H9 (cell line): ENCODE data around the gene OR11H6. TPM values are rescaled to one million over a fixed set of nuclear protein-coding genes. Genes with fewer than 3 reads are reported as not detected.

Experiments used
- DNase-seq: peaks from one replicate; pipeline ENCODE4 v3.0.0-alpha.2; 2017
- H2AFZ ChIP-seq: one replicate; pipeline ENCODE4 v1.6.1; 2013; ENCODE audit warnings: mild to moderate bottlenecking, low read length, control low read depth, moderate library complexity
- H2AK5ac ChIP-seq: 2 replicates; pipeline ENCODE4 v1.6.1; 2013; ENCODE audit warnings: low read length, control low read depth, mixed read lengths; ENCODE audit not compliant: insufficient read length
- H2BK120ac ChIP-seq: one replicate; pipeline ENCODE4 v1.6.1; 2013; ENCODE audit warnings: low read depth, mild to moderate bottlenecking, low read length, control low read depth, inconsistent platforms; ENCODE audit not compliant: poor library complexity, severe bottlenecking
- H2BK12ac ChIP-seq: 2 replicates; pipeline ENCODE4 v1.6.1; 2013; ENCODE audit warnings: low read length, control low read depth, mixed read lengths, low read depth; ENCODE audit not compliant: insufficient read length
- H2BK15ac ChIP-seq: 2 replicates; pipeline ENCODE4 v1.6.1; 2013; ENCODE audit warnings: low read depth, low read length, control low read depth
- H2BK20ac ChIP-seq: one replicate; pipeline ENCODE4 v1.6.1; 2013; ENCODE audit warnings: low read depth, mild to moderate bottlenecking, low read length, control low read depth, inconsistent platforms; ENCODE audit not compliant: poor library complexity, severe bottlenecking
- H2BK5ac ChIP-seq: 2 replicates; pipeline ENCODE4 v1.6.1; 2013; ENCODE audit warnings: low read length, control low read depth, mixed read lengths; ENCODE audit not compliant: insufficient read length
- H3K14ac ChIP-seq: 2 replicates; pipeline ENCODE4 v1.6.1; 2013; ENCODE audit warnings: low read length, control low read depth; ENCODE audit not compliant: insufficient read depth
- H3K18ac ChIP-seq: 2 replicates; pipeline ENCODE4 v1.6.1; 2013; ENCODE audit warnings: low read depth, mild to moderate bottlenecking, mixed read lengths, low read length, control low read depth; ENCODE audit not compliant: insufficient read length
- H3K23ac ChIP-seq: 2 replicates; pipeline ENCODE4 v1.6.1; 2013; ENCODE audit warnings: low read length, control low read depth, mixed read lengths, low read depth; ENCODE audit not compliant: insufficient read length
- H3K23me2 ChIP-seq: 2 replicates; pipeline ENCODE4 v1.6.1; 2013; ENCODE audit warnings: low read depth, mild to moderate bottlenecking, mixed read lengths, low read length, control low read depth; ENCODE audit not compliant: insufficient read length, poor library complexity, severe bottlenecking
- H3K27ac ChIP-seq: 2 replicates; pipeline ENCODE4 v1.5.1; 2013; ENCODE audit warnings: low read length, control low read depth, mixed read lengths, low read depth; ENCODE audit not compliant: insufficient read length
- H3K27me3 ChIP-seq: 2 replicates; pipeline ENCODE4 v1.6.1; 2013; ENCODE audit warnings: low read length, control low read depth, inconsistent platforms; ENCODE audit not compliant: insufficient read depth
- H3K4ac ChIP-seq: 2 replicates; pipeline ENCODE4 v1.6.1; 2013; ENCODE audit warnings: low read depth, mild to moderate bottlenecking, control low read depth, inconsistent platforms, low read length, moderate library complexity
- H3K4me1 ChIP-seq: 2 replicates; pipeline ENCODE4 v1.6.1; 2013; ENCODE audit warnings: low read length, control low read depth, inconsistent platforms; ENCODE audit not compliant: insufficient read depth
- H3K4me2 ChIP-seq: 2 replicates; pipeline ENCODE4 v1.6.1; 2013; ENCODE audit warnings: low read length, control low read depth, mixed read lengths; ENCODE audit not compliant: insufficient read length, insufficient read depth
- H3K56ac ChIP-seq: 2 replicates; pipeline ENCODE4 v1.6.1; 2013; ENCODE audit warnings: low read depth, mild to moderate bottlenecking, mixed read lengths, low read length, control low read depth; ENCODE audit not compliant: insufficient read length
- H3K79me1 ChIP-seq: 2 replicates; pipeline ENCODE4 v1.6.1; 2013; ENCODE audit warnings: low read depth, mild to moderate bottlenecking, moderate library complexity, low read length, control low read depth, inconsistent platforms; ENCODE audit not compliant: insufficient read depth, poor library complexity, severe bottlenecking
- H3K79me2 ChIP-seq: 2 replicates; pipeline ENCODE4 v1.6.1; 2013; ENCODE audit warnings: low read length, control low read depth, inconsistent platforms; ENCODE audit not compliant: insufficient read depth
- H3K9ac ChIP-seq: 2 replicates; pipeline ENCODE4 v1.6.1; 2013; ENCODE audit warnings: low read length, control low read depth, mixed read lengths; ENCODE audit not compliant: insufficient read length; ENCODE audit errors: extremely low read depth
- H3K9me3 ChIP-seq: one replicate; pipeline ENCODE4 v1.6.1; 2013; ENCODE audit warnings: low read depth, low read length, inconsistent platforms; ENCODE audit not compliant: control insufficient read depth
- H3T11ph ChIP-seq: one replicate; pipeline ENCODE4 v1.6.1; 2013; ENCODE audit warnings: mild to moderate bottlenecking, low read length, control low read depth, inconsistent platforms
- H4K20me1 ChIP-seq: one replicate; pipeline ENCODE4 v1.6.1; 2013; ENCODE audit not compliant: control insufficient read depth, insufficient read length, insufficient read depth
- H4K5ac ChIP-seq: 2 replicates; pipeline ENCODE4 v1.6.1; 2013; ENCODE audit warnings: low read depth, mild to moderate bottlenecking, mixed read lengths, low read length, control low read depth; ENCODE audit not compliant: insufficient read length
- H4K8ac ChIP-seq: replicated peaks from 2 replicates; pipeline ENCODE4 v1.6.1; 2013; ENCODE audit warnings: low read length, control low read depth, mixed read lengths, low read depth; ENCODE audit not compliant: insufficient read length
- H4K91ac ChIP-seq: 2 replicates; pipeline ENCODE4 v1.6.1; 2013; ENCODE audit warnings: low read depth, mild to moderate bottlenecking, moderate library complexity, mixed read lengths, low read length, control low read depth; ENCODE audit not compliant: insufficient read length
- H3K27ac Mint-ChIP-seq, 3 experiments: 2 replicates in 2 of 3; 3 replicates in 1 of 3; pipeline ENCODE4 v1.8.0; 2020 to 2021; ENCODE audit warnings: mixed read lengths in 3 of 3, mild to moderate bottlenecking in 1 of 3, moderate library complexity in 1 of 3
- H3K27me3 Mint-ChIP-seq: 2 replicates; pipeline ENCODE4 v1.8.0; 2021; ENCODE audit warnings: low read depth, mild to moderate bottlenecking, moderate library complexity, mixed read lengths
- H3K36me3 Mint-ChIP-seq, 3 experiments: 2 replicates in 2 of 3; 3 replicates in 1 of 3; pipeline ENCODE4 v1.8.0; 2020 to 2021; ENCODE audit warnings: low read depth in 3 of 3, mixed read lengths in 3 of 3; ENCODE audit not compliant: insufficient read depth in 1 of 3
- H3K4me1 Mint-ChIP-seq, 2 experiments: 2 replicates each; pipeline ENCODE4 v1.8.0; 2020; ENCODE audit warnings: mixed read lengths in 2 of 2
- H3K4me3 Mint-ChIP-seq, 2 experiments: 2 replicates in 1 of 2; 3 replicates in 1 of 2; pipeline ENCODE4 v1.8.0; 2020 to 2021; ENCODE audit warnings: mild to moderate bottlenecking in 2 of 2, mixed read lengths in 2 of 2, moderate library complexity in 1 of 2
- H3K9me3 Mint-ChIP-seq, 2 experiments: 2 replicates in 1 of 2; 3 replicates in 1 of 2; pipeline ENCODE4 v1.8.0; 2020; ENCODE audit warnings: mild to moderate bottlenecking in 2 of 2, mixed read lengths in 2 of 2, moderate library complexity in 1 of 2
- CTCF ChIP-seq: fragments of 200-600 bp; sonication (generic); conservative IDR thresholded peaks from 3 replicates; pipeline ENCODE4 v1.8.0; 2021; ENCODE audit warnings: antibody characterized with exemption, mild to moderate bottlenecking
- WGBS: extraction: QIAGEN DNeasy Blood & Tissue Kit; methylation state at CpG from one replicate; pipeline ENCODE4 v1.1.7; 2013; ENCODE audit warnings: missing lambda C conversion rate, low lambda C conversion rate, mixed read lengths; ENCODE audit not compliant: insufficient read length; ENCODE audit errors: extremely low coverage; 5-methylcytosine and 5-hydroxymethylcytosine counted together
- total RNA-seq: library from RNA; stranded (reverse); gene quantifications from 2 replicates; pipeline ENCODE4 v1.2.1, GENCODE V29; 2021

The OR11H6 gene
- total RNA-seq, 1 experiment from 2014 or later, result not detected

GRCh38 chr14:20190596-20190995 is 32.9 kb upstream of the OR11H6 start, which contains the start of gene OR11G2:
TSS of gene OR11G2 (plus strand) at chr14:20190896. CDS start at chr14:20197438, 6,542 bp downstream.
- H4K91ac ChIP-seq, result no peak within 1 kb of the TSS
- no peak within 1 kb of the TSS for H2BK12ac ChIP-seq
- H3K79me1 ChIP-seq, result no peaks in the 10 kb centered on the region
- no peaks in the 10 kb centered on the region for H3K27me3 ChIP-seq
- Mint-ChIP-seq H3K4me1 (no peaks in the 10 kb centered on the region), H3K27me3 (no peaks in the 10 kb centered on the region), H3K27ac (no peak within 1 kb of the TSS), H3K9me3 (peaks cover 96% of the 10 kb centered on the region in 2 experiments), H3K4me3 (no peak within 1 kb of the TSS), H3K36me3 (peaks cover 3 to 44% (median 19%) of the 10 kb centered on the region in 3 experiments; a peak in 6 of 7 replicates)
- H2BK5ac ChIP-seq, result no peak within 1 kb of the TSS
- no peak within 1 kb of the TSS for H2AFZ ChIP-seq
- H2BK15ac ChIP-seq, result no peak within 1 kb of the TSS
- H3K4ac ChIP-seq, result no peak within 1 kb of the TSS
- H4K8ac ChIP-seq, result no peak within 1 kb of the TSS
- H3K9ac ChIP-seq, result no peak within 1 kb of the TSS
- no peaks in the 10 kb centered on the region for H3K79me2 ChIP-seq
- peaks cover 89% of the 10 kb centered on the region for H3K9me3 ChIP-seq
- no peaks in the 10 kb centered on the region for H4K20me1 ChIP-seq
- H3K4me1 ChIP-seq, result no peaks in the 10 kb centered on the region
- no peak within 1 kb of the TSS for H3K4me2 ChIP-seq
- no peak within 1 kb of the TSS for H4K5ac ChIP-seq
- H3K27ac ChIP-seq, result no peak within 1 kb of the TSS
- no peak within 1 kb of the TSS for H3K14ac ChIP-seq
- no peak within 1 kb of the TSS for H2AK5ac ChIP-seq
- H2BK20ac ChIP-seq, result no peak within 1 kb of the TSS
- no peak within 1 kb of the TSS for H3T11ph ChIP-seq
- H3K56ac ChIP-seq, result no peak within 1 kb of the TSS
- WGBS, result no CpG with 5 or more reads among the region's 1 CpG
- H3K23me2 ChIP-seq, result no peaks in the 10 kb centered on the region
- TF ChIP-seq CTCF, result no peak
- no peak within 1 kb of the TSS for H2BK120ac ChIP-seq
- no peak for DNase-seq
- no peak within 1 kb of the TSS for H3K18ac ChIP-seq
- no peak within 1 kb of the TSS for H3K23ac ChIP-seq
